ENCODE results near the gene ARSB. TPM values are rescaled to one million over a fixed set of nuclear protein-coding genes. Genes with fewer than 3 reads are reported as not detected.

Gene ARSB
- total RNA-seq, 1 experiment from 2014 or later: 21.4 TPM

DNA sequence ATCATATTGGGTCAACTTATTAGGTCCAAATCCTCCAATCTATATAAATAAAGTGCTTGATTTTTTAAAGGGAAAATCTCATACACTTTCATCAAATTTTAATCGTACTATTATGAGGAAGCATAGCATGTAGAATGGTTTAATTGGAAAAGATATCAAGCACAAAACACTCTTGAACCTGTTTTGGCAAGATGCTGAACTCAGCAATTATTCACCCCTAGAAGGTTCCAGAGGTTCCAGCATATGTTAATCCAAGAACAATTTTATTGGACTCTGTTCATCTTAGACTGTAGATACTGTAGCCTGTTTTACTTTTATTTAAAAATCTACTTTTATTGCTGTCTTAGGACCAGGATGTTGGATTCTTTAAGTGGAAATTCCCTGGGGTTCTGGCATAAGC, 244.1 kb downstream of the ARSB start:
- no TSS peak for BruUV-seq (replicated peaks)
- Mint-ChIP-seq H3K36me3 (ENCODE audit: insufficient read depth, unreplicated experiment) (no peaks in the 10 kb centered on the region), H3K4me1 (ENCODE audit: low read depth, unreplicated experiment) (peaks cover 18% of the 10 kb centered on the region), H3K27me3 (ENCODE audit: unreplicated experiment) (peaks cover 10% of the 10 kb centered on the region), H3K27ac (ENCODE audit: unreplicated experiment) (no peak overlapping the region), H3K9me3 (ENCODE audit: low read depth, unreplicated experiment) (no peaks in the 10 kb centered on the region), H3K4me3 (ENCODE audit: low read depth, unreplicated experiment) (no peak overlapping the region)
- intact Hi-C loops (cut with micrococcal nuclease; ENCODE audit: unreplicated experiment): no loop called here
- DNase-seq: no peak
- CTCF ChIA-PET: no interaction called here
- TF ChIP-seq, protein P1, sequence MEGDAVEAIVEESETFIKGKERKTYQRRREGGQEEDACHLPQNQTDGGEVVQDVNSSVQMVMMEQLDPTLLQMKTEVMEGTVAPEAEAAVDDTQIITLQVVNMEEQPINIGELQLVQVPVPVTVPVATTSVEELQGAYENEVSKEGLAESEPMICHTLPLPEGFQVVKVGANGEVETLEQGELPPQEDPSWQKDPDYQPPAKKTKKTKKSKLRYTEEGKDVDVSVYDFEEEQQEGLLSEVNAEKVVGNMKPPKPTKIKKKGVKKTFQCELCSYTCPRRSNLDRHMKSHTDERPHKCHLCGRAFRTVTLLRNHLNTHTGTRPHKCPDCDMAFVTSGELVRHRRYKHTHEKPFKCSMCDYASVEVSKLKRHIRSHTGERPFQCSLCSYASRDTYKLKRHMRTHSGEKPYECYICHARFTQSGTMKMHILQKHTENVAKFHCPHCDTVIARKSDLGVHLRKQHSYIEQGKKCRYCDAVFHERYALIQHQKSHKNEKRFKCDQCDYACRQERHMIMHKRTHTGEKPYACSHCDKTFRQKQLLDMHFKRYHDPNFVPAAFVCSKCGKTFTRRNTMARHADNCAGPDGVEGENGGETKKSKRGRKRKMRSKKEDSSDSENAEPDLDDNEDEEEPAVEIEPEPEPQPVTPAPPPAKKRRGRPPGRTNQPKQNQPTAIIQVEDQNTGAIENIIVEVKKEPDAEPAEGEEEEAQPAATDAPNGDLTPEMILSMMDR (IDR thresholded peaks at IDR 0.05; ENCODE audit: unreplicated experiment): no peak

DNA sequence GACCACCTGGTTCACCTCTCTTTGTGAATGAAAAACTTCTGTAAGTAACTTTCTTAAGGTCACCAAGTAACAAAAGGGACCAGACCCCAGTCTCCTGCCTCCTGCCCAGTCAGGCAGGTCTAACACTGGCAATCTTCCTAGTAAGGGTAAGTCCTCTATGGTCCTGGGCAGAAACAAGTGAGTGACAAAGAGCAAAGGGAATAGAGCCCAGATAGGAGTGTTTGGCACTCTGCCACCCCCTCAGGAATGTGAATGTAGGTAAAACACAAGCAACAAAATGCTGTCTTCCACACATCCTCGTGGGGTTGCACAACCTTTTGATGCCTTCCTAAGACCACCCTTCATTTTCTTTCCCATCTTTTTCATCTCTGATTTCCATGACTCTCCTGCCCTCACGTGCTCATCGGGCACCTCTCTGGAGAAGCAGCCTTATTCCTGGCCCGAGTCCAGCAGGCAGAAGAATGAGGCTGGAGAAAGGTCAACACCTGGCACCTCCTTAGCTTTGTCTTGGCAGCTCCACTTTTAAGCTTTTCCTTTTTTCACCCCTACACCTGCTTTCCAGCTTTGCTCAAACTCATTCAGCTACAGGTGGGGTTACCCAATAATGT, 246.3 kb downstream of the ARSB start:
- intact Hi-C loops (cut with micrococcal nuclease; ENCODE audit: unreplicated experiment): no loop called here
- CTCF ChIA-PET: no interaction called here
- Mint-ChIP-seq H3K4me3 (ENCODE audit: low read depth, unreplicated experiment) (no peak overlapping the region), H3K9me3 (ENCODE audit: low read depth, unreplicated experiment) (no peaks in the 10 kb centered on the region), H3K27me3 (ENCODE audit: unreplicated experiment) (no peaks in the 10 kb centered on the region), H3K4me1 (ENCODE audit: low read depth, unreplicated experiment) (peaks cover 40% of the 10 kb centered on the region), H3K36me3 (ENCODE audit: insufficient read depth, unreplicated experiment) (no peaks in the 10 kb centered on the region), H3K27ac (ENCODE audit: unreplicated experiment) (no peak overlapping the region)
- peak; percentile 44 for DNase-seq
- no TSS peak for BruUV-seq (replicated peaks)
- TF ChIP-seq, protein P1 (IDR thresholded peaks at IDR 0.05; ENCODE audit: unreplicated experiment): no peak

DNA sequence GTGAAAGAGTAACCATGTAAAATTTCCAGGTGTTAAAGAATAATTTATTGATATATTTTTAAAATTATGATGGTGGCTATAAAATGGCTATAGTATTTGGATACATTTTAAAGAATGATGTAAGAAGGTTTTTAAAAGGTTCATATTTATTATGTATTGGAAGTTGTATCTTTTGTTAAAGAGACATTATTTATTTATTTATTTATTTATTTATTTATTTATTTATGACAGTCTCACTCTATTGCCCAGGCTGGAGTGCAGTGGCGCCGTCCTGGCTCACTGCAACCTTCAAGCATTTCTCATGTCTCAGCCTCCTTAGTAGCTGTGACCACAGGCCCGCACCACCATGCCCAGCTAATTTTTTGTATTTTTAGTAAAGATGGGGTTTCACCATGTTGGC, 247.0 kb downstream of the ARSB start:
- no peak overlapping the region for H3K4me3 Mint-ChIP-seq (ENCODE audit: low read depth, unreplicated experiment)
- TF ChIP-seq, protein P1 (IDR thresholded peaks at IDR 0.05; ENCODE audit: unreplicated experiment): no peak
- no peaks in the 10 kb centered on the region for H3K27me3 Mint-ChIP-seq (ENCODE audit: unreplicated experiment)
- H3K4me1 Mint-ChIP-seq (ENCODE audit: low read depth, unreplicated experiment): peaks cover 47% of the 10 kb centered on the region
- DNase-seq: no peak
- intact Hi-C loops (cut with micrococcal nuclease; ENCODE audit: unreplicated experiment): no loop called here
- BruUV-seq (replicated peaks): no TSS peak
- H3K9me3 Mint-ChIP-seq (ENCODE audit: low read depth, unreplicated experiment): no peaks in the 10 kb centered on the region
- no peak overlapping the region for H3K27ac Mint-ChIP-seq (ENCODE audit: unreplicated experiment)
- no peaks in the 10 kb centered on the region for H3K36me3 Mint-ChIP-seq (ENCODE audit: insufficient read depth, unreplicated experiment)
- CTCF ChIA-PET: no interaction called here

DNA sequence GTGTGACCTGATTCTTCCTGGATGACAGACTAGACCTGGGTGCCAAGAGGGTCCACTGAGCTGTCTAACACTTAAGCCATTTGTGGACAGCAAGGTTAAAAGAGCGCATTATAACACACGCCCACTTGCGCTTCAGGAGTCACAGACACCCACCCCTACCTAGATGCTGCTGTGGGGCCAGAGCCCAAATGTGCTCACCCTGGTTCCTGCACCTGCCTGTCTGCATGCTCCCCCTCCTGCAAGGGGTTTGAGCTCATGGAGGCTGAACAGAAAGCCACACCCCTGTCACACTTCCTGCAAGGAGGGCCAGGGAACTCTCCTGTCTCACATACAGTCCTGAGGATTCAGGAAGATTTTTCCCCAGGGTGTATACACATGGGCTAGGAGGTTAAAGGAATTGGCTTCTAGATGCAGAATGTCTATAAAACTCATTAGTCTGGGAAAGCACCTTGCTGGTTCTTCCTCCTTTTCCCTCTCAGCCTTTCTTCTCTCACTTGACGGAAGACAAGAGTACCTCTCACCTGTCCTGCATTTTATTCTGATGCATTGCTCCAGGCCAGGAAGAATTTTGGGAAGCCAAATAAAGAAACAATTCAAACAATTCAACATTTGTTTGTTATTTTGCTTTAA, 249.2 kb downstream of the ARSB start:
- peaks cover 62% of the 10 kb centered on the region for H3K4me1 Mint-ChIP-seq (ENCODE audit: low read depth, unreplicated experiment)
- H3K27ac Mint-ChIP-seq (ENCODE audit: unreplicated experiment): no peak overlapping the region
- DNase-seq: peak; percentile 32
- intact Hi-C loops (cut with micrococcal nuclease; ENCODE audit: unreplicated experiment): no loop called here
- no peaks in the 10 kb centered on the region for H3K27me3 Mint-ChIP-seq (ENCODE audit: unreplicated experiment)
- TF ChIP-seq, protein P1 (IDR thresholded peaks at IDR 0.05; ENCODE audit: unreplicated experiment): no peak
- no peaks in the 10 kb centered on the region for H3K9me3 Mint-ChIP-seq (ENCODE audit: low read depth, unreplicated experiment)
- no peaks in the 10 kb centered on the region for H3K36me3 Mint-ChIP-seq (ENCODE audit: insufficient read depth, unreplicated experiment)
- BruUV-seq (replicated peaks): no TSS peak
- CTCF ChIA-PET: interaction anchor here (0.6 to 1.6 kb wide), 3 partner anchors 9 to 763 kb away, joined by 4 to 7 read pairs (median 6); no protein-coding TSS in a partner anchor
- H3K4me3 Mint-ChIP-seq (ENCODE audit: low read depth, unreplicated experiment): no peak overlapping the region

All from Calu3 (cell line).